Parathyroid adenoma (tissue), 2 donors: Measurements from ENCODE around the gene NUP133.

Source experiments
- H2AFZ ChIP-seq: fragments of 300-600 bp; sonication (generic); one replicate; pipeline ENCODE4 v1.7.0; 2017; ENCODE audit warnings: antibody characterized with exemption, mild to moderate bottlenecking
- H3K27ac ChIP-seq: fragments of 300-600 bp; sonication (generic); one replicate; pipeline ENCODE4 v1.7.0; 2017
- H3K27me3 ChIP-seq: fragments of 300-600 bp; sonication (generic); one replicate; pipeline ENCODE4 v1.7.0; 2017; ENCODE audit warnings: low read length; ENCODE audit not compliant: control insufficient read depth, insufficient read depth
- H3K36me3 ChIP-seq: fragments of 300-600 bp; sonication (generic); one replicate; pipeline ENCODE4 v1.7.0; 2017; ENCODE audit warnings: low read length; ENCODE audit not compliant: control insufficient read depth, insufficient read depth
- H3K4me1 ChIP-seq: fragments of 300-600 bp; sonication (generic); one replicate; pipeline ENCODE4 v1.7.0; 2017; ENCODE audit warnings: control low read depth
- H3K4me2 ChIP-seq: fragments of 300-600 bp; sonication (generic); one replicate; pipeline ENCODE4 v1.7.0; 2017; ENCODE audit warnings: low read length
- H3K4me3 ChIP-seq: fragments of 300-600 bp; sonication (generic); one replicate; pipeline ENCODE4 v1.7.0; 2017; ENCODE audit warnings: low read depth, low read length
- H3K79me2 ChIP-seq: fragments of 300-600 bp; sonication (generic); one replicate; pipeline ENCODE4 v1.7.0; 2017; ENCODE audit warnings: control low read depth
- H3K9ac ChIP-seq: fragments of 300-600 bp; sonication (generic); one replicate; pipeline ENCODE4 v1.7.0; 2017; ENCODE audit warnings: mild to moderate bottlenecking
- H3K9me3 ChIP-seq: fragments of 300-600 bp; sonication (generic); one replicate; pipeline ENCODE4 v1.7.0; 2017; ENCODE audit warnings: low read length; ENCODE audit not compliant: control insufficient read depth
- TF ChIP-seq, protein P1 (sequence below): fragments of 300-600 bp; sonication (generic); IDR thresholded peaks from one replicate; pipeline ENCODE4 v1.7.0; 2017; ENCODE audit warnings: antibody characterized with exemption, mild to moderate bottlenecking
- donor health status: primary hyperparathyroidism.

The NUP133 gene

DNA sequence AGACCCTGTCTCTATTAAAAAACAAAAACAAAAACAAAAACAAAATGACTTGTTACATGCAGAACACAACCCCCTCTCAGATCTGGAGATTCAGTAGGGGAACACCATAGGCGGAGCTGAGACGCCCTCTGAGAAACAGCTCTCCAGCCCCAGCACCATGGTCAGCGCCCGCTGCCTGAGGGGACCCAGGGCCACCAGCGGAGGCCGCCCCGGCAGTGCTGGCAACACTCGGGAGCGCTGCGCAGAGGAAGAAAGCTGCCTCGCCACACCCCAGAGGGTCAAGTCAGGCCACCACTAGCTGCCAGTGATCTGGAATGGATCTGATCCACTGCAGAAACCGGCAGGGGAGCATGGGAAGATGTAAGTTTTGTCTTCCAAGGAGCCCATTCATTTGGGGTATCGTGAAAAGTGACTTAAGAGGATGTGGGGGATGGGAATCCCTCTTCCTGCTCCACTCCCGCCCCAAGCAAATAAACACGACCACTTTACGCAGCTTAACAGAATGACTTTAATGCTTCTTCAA lies 77.3 kb downstream of the NUP133 start:
- H2AFZ ChIP-seq: no peak overlapping the region
- no peak overlapping the region for H3K4me3 ChIP-seq
- H3K27me3 ChIP-seq: peaks cover 9% of the 10 kb centered on the region
- peak overlapping the region; percentile 19 for H3K4me2 ChIP-seq
- no peak overlapping the region for H3K9ac ChIP-seq
- no peaks in the 10 kb centered on the region for H3K36me3 ChIP-seq
- H3K27ac ChIP-seq: no peak overlapping the region
- TF ChIP-seq, protein P1, sequence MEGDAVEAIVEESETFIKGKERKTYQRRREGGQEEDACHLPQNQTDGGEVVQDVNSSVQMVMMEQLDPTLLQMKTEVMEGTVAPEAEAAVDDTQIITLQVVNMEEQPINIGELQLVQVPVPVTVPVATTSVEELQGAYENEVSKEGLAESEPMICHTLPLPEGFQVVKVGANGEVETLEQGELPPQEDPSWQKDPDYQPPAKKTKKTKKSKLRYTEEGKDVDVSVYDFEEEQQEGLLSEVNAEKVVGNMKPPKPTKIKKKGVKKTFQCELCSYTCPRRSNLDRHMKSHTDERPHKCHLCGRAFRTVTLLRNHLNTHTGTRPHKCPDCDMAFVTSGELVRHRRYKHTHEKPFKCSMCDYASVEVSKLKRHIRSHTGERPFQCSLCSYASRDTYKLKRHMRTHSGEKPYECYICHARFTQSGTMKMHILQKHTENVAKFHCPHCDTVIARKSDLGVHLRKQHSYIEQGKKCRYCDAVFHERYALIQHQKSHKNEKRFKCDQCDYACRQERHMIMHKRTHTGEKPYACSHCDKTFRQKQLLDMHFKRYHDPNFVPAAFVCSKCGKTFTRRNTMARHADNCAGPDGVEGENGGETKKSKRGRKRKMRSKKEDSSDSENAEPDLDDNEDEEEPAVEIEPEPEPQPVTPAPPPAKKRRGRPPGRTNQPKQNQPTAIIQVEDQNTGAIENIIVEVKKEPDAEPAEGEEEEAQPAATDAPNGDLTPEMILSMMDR: no peak
- no peaks in the 10 kb centered on the region for H3K9me3 ChIP-seq
- H3K79me2 ChIP-seq: no peaks in the 10 kb centered on the region
- H3K4me1 ChIP-seq: peaks cover 3% of the 10 kb centered on the region

GRCh38 chr1:229428256-229428655 lies 79.9 kb downstream of the NUP133 start:
- Histone ChIP-seq H3K79me2 (no peaks in the 10 kb centered on the region), H3K9me3 (no peaks in the 10 kb centered on the region), H3K4me3 (no peak overlapping the region), H2AFZ (no peak overlapping the region), H3K27me3 (peaks cover 2% of the 10 kb centered on the region), H3K4me1 (peaks cover 3% of the 10 kb centered on the region), H3K9ac (no peak overlapping the region), H3K36me3 (no peaks in the 10 kb centered on the region), H3K4me2 (no peak overlapping the region), H3K27ac (no peak overlapping the region)
- TF ChIP-seq, protein P1: no peak

DNA sequence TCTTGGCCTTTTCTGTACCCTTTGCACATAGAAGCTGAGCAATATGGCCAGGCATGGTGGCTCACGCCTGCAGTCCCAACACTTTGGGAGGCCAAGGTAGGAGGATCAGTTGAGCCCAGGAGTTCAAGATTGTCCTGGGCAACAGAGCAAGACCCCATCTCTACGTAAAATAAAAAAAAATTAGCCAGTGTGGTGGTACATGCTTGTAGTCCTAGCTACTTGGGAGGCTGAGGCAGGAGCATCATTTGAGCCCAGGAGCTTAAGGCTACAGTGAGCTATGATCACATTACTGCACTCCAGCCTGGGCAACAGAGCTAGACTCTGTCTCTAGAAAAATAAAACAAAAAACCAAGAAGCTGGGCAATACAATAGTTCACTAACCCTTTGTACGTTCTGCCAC lies 80.6 kb downstream of the NUP133 start:
- H3K27me3 ChIP-seq: no peaks in the 10 kb centered on the region
- TF ChIP-seq, protein P1: no peak

GRCh38 chr1:229425564-229426159 lies 82.5 kb downstream of the NUP133 start:
- no peaks in the 10 kb centered on the region for H3K9me3 ChIP-seq
- H3K4me1 ChIP-seq: no peaks in the 10 kb centered on the region
- H3K27ac ChIP-seq: no peak overlapping the region
- H3K79me2 ChIP-seq: no peaks in the 10 kb centered on the region
- no peak overlapping the region for H3K9ac ChIP-seq
- TF ChIP-seq, protein P1: no peak
- no peak overlapping the region for H3K4me3 ChIP-seq
- no peaks in the 10 kb centered on the region for H3K27me3 ChIP-seq
- H2AFZ ChIP-seq: no peak overlapping the region
- H3K36me3 ChIP-seq: no peaks in the 10 kb centered on the region
- no peak overlapping the region for H3K4me2 ChIP-seq

More for the DNA sequence above, 80.6 kb downstream of the NUP133 start:
- H3K79me2 ChIP-seq: no peaks in the 10 kb centered on the region
- no peak overlapping the region for H3K27ac ChIP-seq
- H3K9ac ChIP-seq: no peak overlapping the region
- H3K9me3 ChIP-seq: no peaks in the 10 kb centered on the region
- H3K4me2 ChIP-seq: no peak overlapping the region
- no peak overlapping the region for H2AFZ ChIP-seq
- H3K36me3 ChIP-seq: no peaks in the 10 kb centered on the region
- no peak overlapping the region for H3K4me3 ChIP-seq
- peaks cover 3% of the 10 kb centered on the region for H3K4me1 ChIP-seq

GRCh38 chr1:229420765-229421164 lies 87.4 kb downstream of the NUP133 start:
- Histone ChIP-seq H3K9me3 (no peaks in the 10 kb centered on the region), H3K27ac (no peak overlapping the region), H2AFZ (no peak overlapping the region), H3K9ac (no peak overlapping the region), H3K36me3 (no peaks in the 10 kb centered on the region), H3K4me2 (no peak overlapping the region), H3K79me2 (no peaks in the 10 kb centered on the region), H3K4me3 (no peak overlapping the region), H3K27me3 (no peaks in the 10 kb centered on the region), H3K4me1 (no peaks in the 10 kb centered on the region)
- TF ChIP-seq, protein P1: no peak
